Endodermal cell (in vitro differentiated cells): ENCODE results near the gene ADTRP. TPM values are rescaled to one million over a fixed set of nuclear protein-coding genes. Genes with fewer than 3 reads are reported as not detected.

ENCODE experiments used
- DNase-seq: peaks from one replicate; pipeline ENCODE4 v3.0.0-alpha.2; 2017
- H3K27ac ChIP-seq: 2 replicates; pipeline ENCODE4 v1.5.1; 2013; ENCODE audit warnings: mild to moderate bottlenecking, low read depth, low read length, moderate library complexity
- H3K27me3 ChIP-seq: 2 replicates; pipeline ENCODE4 v1.6.1; 2013; ENCODE audit warnings: mild to moderate bottlenecking, low read length, moderate library complexity; ENCODE audit not compliant: insufficient read depth, control insufficient read depth, poor library complexity, severe bottlenecking
- H3K36me3 ChIP-seq: 2 replicates; pipeline ENCODE4 v1.7.0; 2013; ENCODE audit warnings: mild to moderate bottlenecking, low read length, moderate library complexity; ENCODE audit not compliant: control insufficient read depth, insufficient read depth
- H3K4me1 ChIP-seq: one replicate; pipeline ENCODE4 v1.7.0; 2013; ENCODE audit warnings: low read length; ENCODE audit not compliant: control insufficient read depth, insufficient read depth
- H3K4me3 ChIP-seq: 2 replicates; pipeline ENCODE4 v1.5.1; 2013; ENCODE audit warnings: mild to moderate bottlenecking, low read length, moderate library complexity
- H3K9ac ChIP-seq: 2 replicates; pipeline ENCODE4 v1.6.1; 2013; ENCODE audit warnings: mild to moderate bottlenecking, low read length, moderate library complexity; ENCODE audit not compliant: poor library complexity, severe bottlenecking; ENCODE audit errors: extremely low read depth
- H3K9me3 ChIP-seq: 2 replicates; pipeline ENCODE4 v1.6.1; 2013; ENCODE audit warnings: mild to moderate bottlenecking, low read length, moderate library complexity; ENCODE audit not compliant: control insufficient read depth
- H3K27ac Mint-ChIP-seq: 2 replicates; pipeline ENCODE4 v1.8.0; 2020; ENCODE audit warnings: mixed read lengths
- H3K27me3 Mint-ChIP-seq: 2 replicates; pipeline ENCODE4 v1.8.0; 2021; ENCODE audit warnings: mild to moderate bottlenecking, mixed read lengths; ENCODE audit not compliant: insufficient read depth
- H3K36me3 Mint-ChIP-seq: 2 replicates; pipeline ENCODE4 v1.8.0; 2020; ENCODE audit warnings: low read depth, mixed read lengths
- H3K4me1 Mint-ChIP-seq: 2 replicates; pipeline ENCODE4 v1.8.0; 2020; ENCODE audit warnings: mixed read lengths
- H3K4me3 Mint-ChIP-seq: 2 replicates; pipeline ENCODE4 v1.8.0; 2020; ENCODE audit warnings: mild to moderate bottlenecking, moderate library complexity, mixed read lengths
- H3K9me3 Mint-ChIP-seq: 2 replicates; pipeline ENCODE4 v1.8.0; 2020; ENCODE audit warnings: mild to moderate bottlenecking, mixed read lengths
- CTCF ChIP-seq: fragments of 200-600 bp; sonication (generic); conservative IDR thresholded peaks from 2 replicates; pipeline ENCODE4 v1.5.0; 2021; ENCODE audit warnings: antibody characterized with exemption, mild to moderate bottlenecking
- WGBS, 2 experiments: methylation state at CpG; one replicate each; pipeline versions ENCODE4 v1.1.5 to v1.1.7; 2013; ENCODE audit warnings: missing lambda C conversion rate in 2 of 2, mixed read lengths in 1 of 2; ENCODE audit not compliant: insufficient coverage in 1 of 2, insufficient read length in 1 of 2; 5-methylcytosine and 5-hydroxymethylcytosine counted together
- total RNA-seq, 2 donors: library from RNA; stranded (reverse); fragmentation: NEBNext Ultra II Directional in 1 of 2; extraction: Animal tissue kit (Norgen Biotek cat#: 25700) in 1 of 2; gene quantifications; 2 replicates in 1 of 2; 3 replicates in 1 of 2; pipeline ENCODE4 v1.2.1, GENCODE V29; 2021

Gene ADTRP
- total RNA-seq, 2 donors from 2014 or later = 0.20 to 0.29 TPM

GRCh38 chr6:11773013-11773412 lies 5.6 kb downstream of the ADTRP start:
- Mint-ChIP-seq H3K27ac (no peak overlapping the region), H3K4me3 (no peak overlapping the region), H3K4me1 (peaks cover 57% of the 10 kb centered on the region), H3K9me3 (no peaks in the 10 kb centered on the region), H3K36me3 (no peaks in the 10 kb centered on the region), H3K27me3 (no peaks in the 10 kb centered on the region)
- Histone ChIP-seq H3K9ac (no peak overlapping the region), H3K27me3 (no peaks in the 10 kb centered on the region), H3K9me3 (no peaks in the 10 kb centered on the region), H3K4me1 (peaks cover 17% of the 10 kb centered on the region), H3K27ac (no peak overlapping the region), H3K36me3 (no peaks in the 10 kb centered on the region), H3K4me3 (no peak overlapping the region)
- no peak for DNase-seq
- TF ChIP-seq CTCF = no peak
- 93 to 100% methylated on average over 3 to 5 of the region's 5 CpGs for WGBS, 2 experiments

- Mint-ChIP-seq H3K36me3 (no peaks in the 10 kb centered on the region), H3K4me3 (no peak overlapping the region), H3K27ac (peak overlapping the region; percentile 32), H3K4me1 (peaks cover 56% of the 10 kb centered on the region), H3K27me3 (no peaks in the 10 kb centered on the region), H3K9me3 (no peaks in the 10 kb centered on the region)
- DNase-seq = peak; percentile 28
- Histone ChIP-seq H3K27ac (no peak overlapping the region), H3K9ac (no peak overlapping the region), H3K4me1 (peaks cover 14% of the 10 kb centered on the region), H3K36me3 (no peaks in the 10 kb centered on the region), H3K9me3 (no peaks in the 10 kb centered on the region), H3K4me3 (no peak overlapping the region), H3K27me3 (no peaks in the 10 kb centered on the region)
- no peak for TF ChIP-seq CTCF
- 82 to 83% methylated on average over 5 to 9 of the region's 10 CpGs for WGBS, 2 experiments
Observed at GRCh38 chr6:11772109-11772825, 6.3 kb downstream of the ADTRP start.

GRCh38 chr6:11771473-11772048 lies 7.0 kb downstream of the ADTRP start:
- Histone ChIP-seq H3K4me1 (peaks cover 14% of the 10 kb centered on the region), H3K27ac (no peak overlapping the region), H3K27me3 (no peaks in the 10 kb centered on the region), H3K4me3 (no peak overlapping the region), H3K36me3 (no peaks in the 10 kb centered on the region), H3K9me3 (no peaks in the 10 kb centered on the region), H3K9ac (no peak overlapping the region)
- no peak for TF ChIP-seq CTCF
- WGBS, 2 experiments = 96 to 100% methylated on average over 8 to 12 of the region's 13 CpGs
- peak; percentile 39 for DNase-seq
- Mint-ChIP-seq H3K4me3 (no peak overlapping the region), H3K9me3 (no peaks in the 10 kb centered on the region), H3K27me3 (no peaks in the 10 kb centered on the region), H3K27ac (no peak overlapping the region), H3K36me3 (no peaks in the 10 kb centered on the region), H3K4me1 (peaks cover 54% of the 10 kb centered on the region)
